T follicular helper cell (primary cell): ENCODE results near the gene CFP.

Source experiments
- DNase-seq: peaks from one replicate; pipeline ENCODE4 v3.0.0-alpha.2; 2020; ENCODE audit warnings: low read depth

CFP gene

DNA sequence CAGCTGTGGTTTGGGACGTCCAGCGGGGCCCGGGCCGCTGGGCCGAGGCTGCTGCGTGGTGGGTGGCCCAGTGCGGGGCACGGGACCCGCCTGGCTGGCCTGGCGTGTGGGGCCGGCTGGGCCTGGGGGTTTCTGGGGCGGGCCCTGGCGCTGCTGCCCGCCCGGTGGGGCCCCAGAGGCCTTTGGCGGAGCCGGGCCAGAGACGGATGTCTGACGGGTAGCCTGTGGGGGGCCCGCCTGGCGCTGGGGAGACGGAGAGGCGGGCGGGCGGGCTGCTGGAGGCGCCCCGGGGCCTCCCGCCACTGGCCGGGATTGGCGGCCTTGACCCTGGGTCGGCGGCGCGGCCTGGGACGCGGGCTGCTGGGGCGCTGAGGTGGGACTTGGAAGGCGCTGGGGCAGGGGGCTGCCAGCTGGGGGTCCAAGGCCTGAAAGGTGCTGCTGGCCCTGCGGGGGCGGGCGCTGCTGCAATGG, 55.6 kb downstream of the CFP start:
- DNase-seq: no peak

DNA sequence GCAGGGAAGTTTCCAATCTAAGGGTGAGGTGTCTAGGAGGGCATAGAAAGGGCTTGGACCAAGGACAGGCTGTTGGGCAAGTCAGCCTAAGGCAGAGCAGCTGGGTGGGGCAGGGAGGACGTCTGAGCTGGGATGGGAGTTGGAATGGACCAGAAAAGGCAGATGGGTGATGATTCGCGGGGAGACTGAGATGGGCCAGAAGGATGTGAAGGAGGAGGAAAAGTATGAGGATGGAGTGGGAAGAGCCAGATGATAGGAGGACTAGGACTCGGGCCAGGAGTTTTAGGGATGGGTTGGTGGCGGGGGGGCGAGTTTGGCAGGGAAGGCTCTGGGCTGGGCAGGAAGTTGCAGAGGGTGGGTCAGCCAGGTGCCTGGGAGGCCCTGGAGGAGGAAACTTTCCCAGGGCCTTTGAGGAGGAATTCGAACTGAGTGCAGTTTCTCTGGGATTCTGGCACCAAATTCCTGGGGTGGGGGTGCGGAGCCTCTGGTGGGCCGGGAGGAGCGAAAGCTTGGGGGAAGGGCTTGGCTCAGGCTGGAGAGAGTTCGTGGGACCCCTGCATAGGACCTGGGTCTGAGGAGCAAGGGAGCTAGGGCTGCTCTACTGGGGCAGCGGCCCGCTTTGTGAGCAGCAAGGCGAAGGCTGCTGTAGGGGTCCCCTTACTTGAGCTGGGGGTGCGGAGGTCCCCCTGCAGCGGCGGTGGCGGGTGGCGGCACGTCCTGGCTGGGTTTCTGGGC, 56.2 kb downstream of the CFP start:
- DNase-seq: no peak
